Measurements from ENCODE around the gene CDK14. TPM values are rescaled to one million over a fixed set of nuclear protein-coding genes. Genes with fewer than 3 reads are reported as not detected.

Gene CDK14
- total and polyA plus RNA-seq, 2 of the 8 experiments (the other 6 are each of a cell fraction or from before 2014, with no cell fraction given): 5.5 to 47.3 TPM

GRCh38 chr7:90648107-90648506, 52.0 kb downstream of the CDK14 start:
- Histone ChIP-seq H3K79me1 (ENCODE audit: low read depth, low read length) (no peaks in the 10 kb centered on the region), H2BK15ac (ENCODE audit: low read length) (no peak overlapping the region), H3K56ac (replicated peaks; ENCODE audit: insufficient read length, low read depth, low read length) (no peak overlapping the region), H4K5ac (ENCODE audit: insufficient read length, low read depth, low read length) (no peak overlapping the region), H2AK5ac (ENCODE audit: low read depth, low read length) (no peak overlapping the region), H3K27me3 (replicated peaks in 1 of 4; ENCODE audit: control insufficient read depth in 3 of 4, extremely low read depth in 1 of 4, insufficient read depth in 3 of 4, low read length in 3 of 4) (no peaks in the 10 kb centered on the region), H3K18ac (ENCODE audit: extremely low read depth, low read length) (no peak overlapping the region), H3K4me3 (ENCODE audit: extremely low read depth in 1 of 4, insufficient read depth in 2 of 4, low read depth in 3 of 4, low read length in 4 of 4) (no peak overlapping the region), H2BK120ac (replicated peaks; ENCODE audit: low read depth, low read length) (no peak overlapping the region), H3K4me1 (replicated peaks in 1 of 4; ENCODE audit: control insufficient read depth in 3 of 4, insufficient read depth in 4 of 4, low read length in 3 of 4) (no peaks in the 10 kb centered on the region; a peak in 1 of 7 replicates), H4K20me1 (replicated peaks in 1 of 2; ENCODE audit: control insufficient read depth in 1 of 2, insufficient read depth in 2 of 2, low read length in 2 of 2) (no peaks in the 10 kb centered on the region), H2BK5ac (ENCODE audit: low read depth, low read length) (no peak overlapping the region), H2BK12ac (ENCODE audit: low read depth, low read length) (no peak overlapping the region), H2AFZ (ENCODE audit: low read length) (no peak overlapping the region), H3K27ac (ENCODE audit: low read depth, low read length) (no peak overlapping the region), H4K91ac (replicated peaks; ENCODE audit: insufficient read length, low read length) (no peak overlapping the region), H3K79me2 (ENCODE audit: control insufficient read depth in 1 of 2, insufficient read depth in 2 of 2, low read length in 2 of 2) (peaks cover 0 to 7% of the 10 kb centered on the region in 2 experiments; a peak in 1 of 4 replicates), H3K14ac (ENCODE audit: insufficient read length) (no peak overlapping the region), H3K36me3 (ENCODE audit: control insufficient read depth in 2 of 4, insufficient read depth in 4 of 4, low read length in 3 of 4) (no peaks in the 10 kb centered on the region; a peak in 1 of 8 replicates), H3K9ac (replicated peaks in 1 of 4; ENCODE audit: extremely low read depth in 1 of 4, low read depth in 3 of 4, low read length in 3 of 4) (no peak overlapping the region), H3K9me3 (ENCODE audit: insufficient read depth in 2 of 2, low read depth in 1 of 2, low read length in 1 of 2) (no peaks in the 10 kb centered on the region), H2BK20ac (ENCODE audit: low read length) (no peak overlapping the region), H3K4ac (replicated peaks; ENCODE audit: insufficient read length, low read depth, low read length) (no peak overlapping the region), H3K23ac (ENCODE audit: insufficient read length) (no peak overlapping the region), H3K23me2 (ENCODE audit: low read depth, low read length) (no peaks in the 10 kb centered on the region), H3K4me2 (ENCODE audit: insufficient read depth in 1 of 2, low read depth in 2 of 2, low read length in 2 of 2) (no peak overlapping the region), H4K8ac (ENCODE audit: extremely low read depth, insufficient read depth, low read length) (no peak overlapping the region)
- 100% methylated on average over 2 of the region's 2 CpGs; no CpG with 5 or more reads in 1 of the 2 experiments for WGBS, 2 experiments (ENCODE audit: extremely low coverage in 1 of 2, insufficient coverage in 1 of 2, insufficient read length in 1 of 2, insufficient replicate concordance in 2 of 2, low coverage in 1 of 2, low lambda C conversion rate in 2 of 2, missing lambda C conversion rate in 1 of 2)
- ChIA-PET POLR2A (ENCODE audit: partially characterized antibody) (no interaction called here), CTCF (ENCODE audit: partially characterized antibody) (interaction anchor here (0.7 to 1.7 kb wide), 3 partner anchors 31 to 193 kb away, joined by 3 to 5 read pairs (median 3); no protein-coding TSS in a partner anchor)
- DNase-seq (ENCODE audit: low read depth in 1 of 2, low spot score in 2 of 2): no peak
- no peak for FAIRE-seq
